ENCODE results near the gene RALGPS1. TPM values are rescaled to one million over a fixed set of nuclear protein-coding genes. Genes with fewer than 3 reads are reported as not detected.

The RALGPS1 gene
- polyA plus RNA-seq, 1 donor: 6.7 TPM

DNA sequence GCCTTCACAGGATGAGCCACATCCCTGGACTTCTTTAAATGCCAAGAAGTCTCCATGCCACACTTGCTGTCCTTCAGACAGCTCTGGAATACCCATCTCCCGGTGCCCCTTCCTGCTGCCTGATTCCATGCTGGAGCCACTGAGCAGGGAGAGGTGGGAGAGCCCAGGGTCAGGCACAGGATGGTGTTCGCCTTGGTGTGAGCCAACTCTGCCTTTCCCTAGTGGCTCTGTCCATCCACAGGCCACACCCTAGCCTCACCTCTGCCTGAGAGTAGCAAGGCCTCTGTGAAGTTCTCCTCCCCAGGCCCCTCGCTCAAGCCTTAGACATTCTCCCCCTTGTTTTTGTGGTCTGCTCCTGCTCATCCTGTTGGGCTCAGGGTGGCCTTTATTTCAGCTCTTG, 262.0 kb downstream of the RALGPS1 start:
- no peak for DNase-seq

DNA sequence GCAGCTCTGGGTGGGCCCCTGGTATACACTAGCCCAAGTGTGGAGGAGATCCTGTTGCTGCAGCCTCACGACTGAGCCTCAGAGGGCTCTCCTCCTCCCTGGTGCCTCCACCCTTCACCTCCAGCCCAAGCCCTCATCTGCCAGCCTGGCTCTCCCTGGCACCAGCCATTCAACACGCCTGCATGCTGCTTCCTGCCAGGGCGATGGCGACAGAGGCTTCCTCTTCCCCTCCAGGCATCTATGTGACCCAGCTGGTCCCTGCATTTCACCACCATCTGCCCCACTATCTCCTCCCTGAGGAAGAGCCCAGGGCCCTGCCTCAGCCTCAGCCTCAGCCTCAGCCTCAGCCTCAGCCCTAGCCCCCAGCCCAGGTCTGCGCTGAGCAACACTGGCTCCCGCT, 262.6 kb downstream of the RALGPS1 start:
- DNase-seq: no peak

DNA sequence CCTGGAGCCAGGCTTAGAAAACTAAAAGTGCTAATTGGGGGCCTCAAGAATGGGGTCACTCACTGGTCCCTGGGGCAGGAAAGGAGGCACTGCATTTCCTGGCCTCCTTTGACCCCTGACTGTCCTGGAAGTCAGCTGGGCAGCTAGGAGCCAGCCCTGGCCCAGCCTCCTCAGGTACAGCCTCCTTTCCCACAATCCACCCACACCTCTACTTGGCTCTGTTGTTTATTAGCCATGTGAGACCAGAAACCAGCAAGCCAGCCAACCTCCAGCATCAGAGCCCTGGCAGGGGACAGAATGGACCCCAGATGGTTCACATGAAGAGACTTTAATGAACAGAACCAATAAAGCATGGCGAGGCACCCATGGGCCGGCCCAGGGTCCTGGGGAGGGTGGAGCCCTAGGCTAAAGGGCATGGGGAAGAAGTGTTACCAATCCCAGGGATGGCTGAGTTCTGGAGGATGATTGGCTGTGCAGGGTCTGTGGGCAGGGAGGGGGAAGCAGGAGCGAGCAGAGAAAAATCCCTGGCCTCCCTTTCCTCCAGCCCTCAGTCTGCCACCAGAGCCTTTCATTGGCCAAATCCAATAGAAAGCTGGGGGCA, 263.2 kb downstream of the RALGPS1 start:
- no peak for DNase-seq

DNA sequence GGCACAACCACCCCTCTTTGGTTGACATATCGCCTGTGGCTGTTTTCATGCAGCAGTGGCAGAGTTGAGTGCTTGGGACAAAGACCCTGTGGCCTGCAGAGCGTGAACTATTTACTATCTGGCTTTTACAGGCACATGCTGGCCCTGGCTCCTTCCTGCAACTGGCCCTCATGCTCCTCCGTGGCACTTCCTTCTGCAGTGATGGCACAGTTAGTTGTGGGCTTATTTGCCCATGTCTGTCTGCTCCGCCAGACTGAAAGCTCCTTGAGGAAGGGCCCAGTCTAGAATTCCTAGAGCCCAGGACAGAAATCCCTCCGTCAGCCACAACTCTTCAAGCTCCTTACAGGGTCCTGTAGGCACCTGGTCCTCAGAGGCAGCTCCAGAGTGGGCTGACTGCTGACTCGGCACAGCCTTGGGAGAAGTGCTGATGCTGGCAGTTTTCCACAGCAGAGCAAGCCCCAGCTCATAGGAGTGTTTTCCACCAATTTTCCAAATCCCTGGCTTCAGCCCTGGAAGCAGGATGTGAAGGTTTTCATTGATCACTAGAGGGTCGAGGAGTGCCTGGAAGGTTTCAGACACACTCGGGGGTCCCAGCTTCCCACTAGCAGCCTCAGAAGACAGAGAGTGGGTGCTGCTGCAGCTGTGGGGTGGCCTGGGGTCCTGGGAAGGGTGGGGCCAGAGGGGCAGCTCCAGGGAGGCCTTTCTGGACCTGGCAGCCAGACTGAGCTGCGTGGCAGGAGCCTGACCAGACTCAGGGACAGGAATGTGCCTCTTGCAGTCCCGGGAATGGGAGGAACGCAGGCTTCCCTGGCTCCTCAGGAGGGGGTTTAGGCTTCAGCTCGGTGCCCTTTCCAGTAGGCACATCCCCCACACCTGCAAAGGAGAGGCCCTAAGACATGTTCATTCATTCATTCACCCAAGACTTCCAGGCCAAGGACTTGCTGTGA, 264.4 kb downstream of the RALGPS1 start:
- DNase-seq: no peak

DNA sequence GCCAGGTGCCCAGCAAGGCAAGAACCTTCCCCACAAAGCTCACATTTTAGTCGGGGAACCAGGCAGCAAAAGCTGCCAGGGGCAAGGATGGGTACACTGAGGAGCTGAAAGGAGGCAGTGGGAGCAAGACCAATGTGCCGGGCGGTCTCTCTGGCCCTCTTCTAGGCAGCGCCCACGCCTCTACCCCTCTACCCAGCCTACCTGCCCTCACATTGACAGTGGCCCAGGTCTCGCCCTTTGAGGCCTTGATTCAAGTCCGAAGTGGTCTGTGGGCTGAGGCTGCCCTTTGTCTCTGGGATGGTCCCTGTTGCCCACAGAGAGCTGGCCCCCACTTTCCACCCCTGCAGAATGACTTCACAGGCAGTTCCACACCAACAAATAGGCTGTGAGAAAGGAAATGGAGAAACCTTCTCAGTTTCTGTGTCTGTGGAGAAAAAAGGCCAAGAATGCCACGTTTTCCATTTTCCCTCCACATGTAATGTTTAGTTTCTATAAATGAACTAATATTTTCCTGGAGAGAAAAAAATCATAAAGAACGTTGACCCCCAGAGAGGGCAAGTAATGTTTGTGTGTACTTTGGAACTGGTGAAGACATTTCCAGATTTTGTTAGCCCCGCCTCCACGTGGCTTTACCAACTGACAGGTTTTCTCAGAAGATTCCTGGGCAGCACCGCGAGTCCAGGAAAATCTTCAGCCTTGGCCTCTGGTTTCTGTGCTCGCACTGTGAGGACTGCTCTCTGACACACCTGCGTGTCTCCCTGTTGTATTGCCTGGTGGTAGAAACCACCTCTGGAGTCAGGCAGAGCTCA, 265.3 kb downstream of the RALGPS1 start:
- peak; percentile 65 for DNase-seq

DNA sequence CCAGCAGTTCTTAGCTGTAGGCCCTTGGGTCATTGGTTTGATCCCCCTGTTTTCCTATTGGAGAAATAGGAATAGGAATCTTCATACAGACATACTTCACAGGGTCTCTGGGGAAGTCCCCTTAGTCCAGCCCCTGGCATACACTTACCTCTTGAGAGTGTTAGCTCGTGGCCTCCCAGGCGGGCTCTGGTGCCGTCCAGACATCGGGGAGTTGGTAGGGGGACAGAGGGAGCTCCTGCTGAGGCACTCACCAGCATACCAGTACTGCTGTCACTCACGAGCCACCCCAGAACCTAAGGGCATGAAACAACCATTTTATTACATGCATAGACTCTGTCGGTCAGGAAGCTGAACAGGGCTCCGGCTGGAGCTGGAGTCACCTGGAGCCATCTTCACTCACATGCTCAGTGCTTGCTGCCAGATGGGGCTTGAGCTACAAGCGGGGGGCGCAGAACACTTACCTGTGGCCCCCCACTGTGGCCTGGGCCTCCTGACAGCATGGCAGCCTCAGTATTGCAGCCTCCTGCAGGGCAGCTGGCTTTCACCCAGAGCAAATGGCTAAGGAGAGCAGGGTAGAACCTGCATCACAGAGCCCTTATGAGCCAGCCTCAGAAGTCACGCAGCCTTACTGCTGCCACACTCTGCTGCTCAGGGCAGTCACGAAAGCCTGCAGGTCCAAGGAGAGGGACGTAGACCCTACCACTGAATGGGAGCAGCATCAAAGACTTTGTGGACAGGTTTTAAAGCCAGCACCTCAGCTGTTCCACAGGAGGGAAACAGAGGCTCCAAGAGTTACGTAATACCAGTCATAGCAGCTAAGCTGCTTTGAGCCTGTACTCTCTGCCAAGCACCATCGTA, 266.1 kb downstream of the RALGPS1 start:
- DNase-seq: no peak

DNA sequence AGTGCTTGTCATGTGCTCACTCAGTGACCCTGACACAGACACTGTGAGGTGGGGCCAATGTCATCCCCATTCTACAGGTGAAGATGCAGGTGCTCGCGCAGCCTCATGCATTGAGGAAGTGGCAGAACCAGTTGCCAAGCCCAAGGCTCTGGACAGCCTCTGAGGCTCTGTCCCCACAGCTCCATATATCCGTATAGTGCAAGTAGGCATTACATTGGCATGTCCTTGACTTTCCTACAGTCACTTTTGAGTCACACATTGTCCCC, 266.7 kb downstream of the RALGPS1 start:
- no peak for DNase-seq

DNA sequence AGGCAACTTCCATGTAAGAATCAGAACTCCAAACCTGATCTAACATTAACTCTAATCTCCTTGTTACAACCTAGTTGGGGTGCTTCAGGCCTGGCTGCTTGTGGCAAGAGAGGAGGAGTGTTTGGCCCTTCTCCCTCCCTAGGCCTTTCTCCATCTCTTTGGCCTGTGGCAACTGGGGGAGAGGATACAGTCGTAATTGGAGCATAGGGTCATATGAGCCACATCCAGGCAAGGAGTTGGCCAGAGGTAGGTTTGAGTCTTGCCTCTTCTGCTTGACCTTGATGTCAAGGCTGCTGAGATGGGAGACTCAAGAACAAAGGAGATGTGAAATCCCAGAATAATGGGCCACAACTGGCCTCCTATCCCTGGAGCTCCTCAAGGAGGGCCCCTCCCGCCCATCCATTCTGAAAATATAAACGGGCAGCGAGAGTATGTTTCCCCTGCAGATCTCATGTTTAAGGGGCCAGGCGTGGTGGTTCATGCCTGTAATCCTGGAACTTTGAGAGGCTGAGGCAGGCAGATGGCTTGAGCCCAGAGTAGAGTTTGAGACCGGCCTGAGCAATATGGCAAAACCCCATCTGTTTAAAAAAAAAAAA, 267.1 kb downstream of the RALGPS1 start:
- DNase-seq: no peak

DNA sequence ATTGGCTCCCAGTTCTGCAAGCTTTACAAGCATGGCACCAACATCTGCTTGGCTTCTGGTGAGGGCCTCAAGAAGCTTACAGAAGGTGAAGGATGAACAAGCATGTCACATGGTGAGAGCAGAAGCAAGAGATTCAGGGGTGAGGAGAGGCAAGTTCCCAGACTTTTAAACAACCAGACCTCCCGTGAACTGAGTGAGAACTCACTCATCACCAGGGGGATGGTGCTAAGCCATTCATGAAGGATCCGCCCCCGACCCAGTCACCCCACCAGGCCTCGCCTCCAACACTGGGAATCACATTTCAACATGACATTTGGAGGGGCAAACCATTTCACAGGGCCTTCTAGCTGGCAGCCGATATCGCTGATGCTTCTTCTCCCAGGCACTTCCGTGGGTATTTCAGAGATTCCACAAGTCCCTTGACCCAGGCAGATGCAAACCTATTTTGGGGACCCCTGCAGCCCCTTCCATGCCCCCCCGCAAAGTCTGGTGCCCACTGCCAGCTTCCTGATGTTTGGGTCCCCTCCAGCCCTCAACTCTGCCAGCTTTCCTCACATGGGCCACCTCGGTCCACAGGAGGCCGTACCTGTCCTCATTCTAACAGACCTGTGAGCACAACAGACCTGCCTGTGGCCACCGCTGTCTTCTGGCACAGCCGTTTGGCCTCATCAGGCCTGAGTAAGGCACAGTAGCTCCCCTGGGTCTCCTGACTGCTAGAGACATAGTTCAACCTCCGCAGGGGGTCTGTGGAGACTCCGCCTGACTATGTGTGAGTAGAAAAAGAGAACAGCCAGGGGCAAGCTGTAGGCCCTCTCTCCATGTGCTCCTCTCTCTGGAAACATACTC, 268.5 kb downstream of the RALGPS1 start:
- DNase-seq: no peak

DNA sequence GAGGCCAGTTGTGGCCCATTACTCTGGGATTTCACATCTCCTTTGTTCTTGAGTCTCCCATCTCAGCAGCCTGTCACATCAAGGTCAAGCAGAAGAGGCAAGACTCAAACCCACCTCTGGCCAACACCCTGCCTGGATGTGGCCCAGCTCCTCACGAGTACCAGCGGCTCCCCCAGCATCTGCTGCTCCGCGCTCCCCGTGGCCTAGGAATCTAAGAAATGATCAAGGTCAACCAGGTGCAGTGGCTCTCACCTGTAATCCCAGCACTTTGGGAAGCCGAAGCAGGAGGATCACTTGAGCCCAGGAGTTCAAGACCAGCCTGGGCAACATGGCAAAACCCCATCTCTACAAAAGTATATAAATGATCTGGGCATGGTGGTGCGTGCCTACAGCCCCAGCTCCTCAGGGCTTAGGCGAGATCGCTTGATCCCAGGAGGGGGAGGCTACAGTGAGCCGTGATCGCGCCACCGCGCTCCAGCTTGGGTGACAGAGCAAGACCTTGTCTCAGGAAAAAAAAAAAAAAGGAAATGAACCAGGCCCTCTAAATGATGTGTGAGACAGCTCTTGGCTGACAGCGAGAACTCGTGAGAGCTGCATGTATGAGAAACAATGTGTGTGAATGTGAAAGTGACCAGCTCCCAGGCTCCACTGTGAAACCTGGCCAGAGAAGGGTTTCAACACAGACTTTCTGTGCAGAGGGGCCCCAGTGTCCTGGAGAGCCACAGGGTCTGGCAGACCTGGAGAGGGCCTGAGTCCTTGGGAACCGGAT, 269.4 kb downstream of the RALGPS1 start:
- peak; percentile 71 for DNase-seq

DNA sequence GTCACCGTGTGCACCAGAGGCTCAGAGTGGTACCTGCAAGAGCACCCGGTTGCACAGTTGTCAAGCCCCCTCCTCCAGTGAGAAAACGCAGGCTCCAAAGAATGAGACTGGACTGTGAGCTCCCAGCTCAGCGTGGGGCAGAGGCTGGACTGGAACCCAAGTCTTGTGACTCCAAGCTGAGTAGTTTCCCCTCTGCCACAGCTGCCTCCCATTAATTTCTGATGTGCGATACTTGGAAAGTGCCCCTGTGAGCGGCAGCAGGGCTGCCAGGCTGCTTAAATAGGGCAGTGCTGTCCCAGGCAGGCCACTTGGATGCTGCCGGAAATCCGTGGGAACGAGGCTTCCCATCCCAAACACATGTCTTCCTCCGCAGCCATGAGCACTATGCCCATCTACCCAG, 270.1 kb downstream of the RALGPS1 start:
- no peak for DNase-seq

DNA sequence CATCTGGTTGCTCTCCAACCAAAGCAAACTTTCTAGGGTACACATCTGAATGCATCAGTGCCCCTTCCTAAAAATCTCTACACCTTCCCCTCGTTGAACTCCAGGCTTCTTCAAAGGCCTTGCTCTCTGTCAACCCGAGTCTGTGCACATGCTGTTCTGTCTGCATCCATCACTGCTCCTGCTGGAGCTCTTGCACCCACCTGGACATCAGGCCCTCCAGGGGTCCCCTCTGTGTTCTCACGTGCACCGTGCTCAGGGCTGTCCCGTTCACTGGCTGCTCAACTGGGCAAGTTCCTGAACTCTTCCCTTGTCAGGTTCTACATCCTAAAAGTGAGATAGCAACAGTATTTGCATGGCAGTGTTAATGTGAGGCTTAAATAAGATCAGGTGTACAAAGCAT, 270.6 kb downstream of the RALGPS1 start:
- DNase-seq: no peak

DNA sequence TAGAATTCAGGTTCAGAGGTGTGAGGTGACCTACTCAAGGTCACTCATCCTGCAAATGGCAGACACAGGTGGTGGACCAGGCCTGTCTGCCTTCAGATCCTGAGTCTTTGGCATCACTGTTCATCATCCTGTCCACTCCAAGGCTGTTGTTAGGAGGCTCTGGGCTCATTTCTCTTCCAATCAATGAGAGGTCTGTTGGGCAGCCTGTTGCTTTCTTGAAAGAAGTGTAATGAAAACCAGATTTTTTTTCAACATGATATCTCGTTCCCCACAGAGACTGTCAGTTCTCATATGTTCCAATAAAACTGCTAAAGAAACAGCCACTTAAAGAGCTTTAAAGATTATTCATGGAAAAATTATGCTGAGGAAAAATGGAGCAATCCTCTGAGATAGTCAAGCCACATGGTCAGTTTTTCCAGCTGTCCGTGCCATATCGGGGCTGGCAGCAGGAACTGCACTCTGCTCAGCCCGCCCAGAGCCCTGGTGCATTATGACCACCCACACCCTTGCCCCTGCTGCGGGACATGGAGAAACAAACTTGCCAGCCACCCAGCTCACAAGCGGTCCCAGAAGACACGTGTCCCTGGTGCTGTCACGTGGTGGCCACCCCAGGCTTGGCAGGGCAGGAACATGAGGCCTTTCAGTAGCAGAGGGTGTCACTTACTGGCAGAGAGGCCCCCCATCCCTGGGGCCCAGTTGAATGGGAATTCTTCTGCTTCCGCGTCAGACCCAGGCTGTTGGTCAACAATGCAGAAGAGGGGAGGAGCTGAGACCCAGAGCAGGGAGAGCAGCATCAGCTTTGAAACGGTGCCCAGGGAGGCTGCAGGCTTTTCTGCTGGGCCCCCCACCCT, 271.6 kb downstream of the RALGPS1 start:
- DNase-seq: peak; percentile 94

DNA sequence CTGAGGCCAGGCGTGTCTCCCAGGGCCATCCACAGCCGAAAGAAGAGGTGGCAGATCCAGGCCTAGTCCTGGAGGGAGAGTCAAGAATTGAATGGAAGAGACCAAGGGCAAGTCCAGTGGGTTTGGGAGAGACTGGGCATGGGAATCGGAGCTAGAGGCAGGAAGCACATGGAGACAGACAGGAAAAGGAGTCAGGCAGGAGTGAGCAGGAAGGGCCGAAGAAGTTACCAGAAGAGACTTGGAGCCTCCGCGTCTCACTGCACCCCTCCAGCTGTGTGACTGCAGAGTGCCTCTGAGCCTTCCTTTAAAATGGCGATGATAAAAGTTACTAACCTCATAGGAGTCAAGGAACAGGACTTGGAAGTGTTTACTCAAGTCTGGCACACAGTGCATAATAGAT, 272.2 kb downstream of the RALGPS1 start:
- DNase-seq: no peak

DNA sequence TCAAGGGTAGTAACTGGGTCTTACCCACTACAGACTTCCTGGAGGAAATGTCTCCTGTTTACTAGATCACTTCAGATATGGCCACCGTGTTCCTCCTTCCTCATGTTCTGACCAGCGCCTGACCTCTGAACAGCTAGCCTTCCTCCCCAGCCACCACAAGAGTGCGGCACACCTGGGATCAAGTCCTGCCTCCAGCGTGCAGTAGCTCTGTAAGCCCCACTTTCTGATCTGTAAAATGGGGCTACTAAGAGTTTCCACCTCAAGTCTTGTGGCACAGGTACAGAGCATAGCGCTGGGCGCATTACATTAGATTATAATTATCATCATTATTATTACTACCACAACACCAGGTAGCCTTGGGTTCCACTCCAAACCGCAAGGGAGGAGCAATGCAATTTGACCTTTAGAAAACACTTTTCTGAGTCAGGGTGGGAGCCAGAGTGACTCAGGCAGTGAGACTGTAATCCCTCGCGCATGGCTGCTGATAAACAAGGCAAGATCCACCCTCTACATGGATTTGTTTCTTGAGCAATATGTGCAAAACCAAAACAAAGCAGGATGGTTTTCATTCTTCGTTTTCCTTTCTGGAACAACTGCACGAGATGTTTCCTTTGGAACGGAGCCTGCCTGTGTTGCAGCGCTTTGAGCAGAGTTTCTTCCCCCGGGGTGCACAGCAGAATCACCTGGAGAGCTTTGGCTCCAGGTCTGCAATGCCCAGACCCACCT, 272.8 kb downstream of the RALGPS1 start:
- DNase-seq: peak; percentile 83

DNA sequence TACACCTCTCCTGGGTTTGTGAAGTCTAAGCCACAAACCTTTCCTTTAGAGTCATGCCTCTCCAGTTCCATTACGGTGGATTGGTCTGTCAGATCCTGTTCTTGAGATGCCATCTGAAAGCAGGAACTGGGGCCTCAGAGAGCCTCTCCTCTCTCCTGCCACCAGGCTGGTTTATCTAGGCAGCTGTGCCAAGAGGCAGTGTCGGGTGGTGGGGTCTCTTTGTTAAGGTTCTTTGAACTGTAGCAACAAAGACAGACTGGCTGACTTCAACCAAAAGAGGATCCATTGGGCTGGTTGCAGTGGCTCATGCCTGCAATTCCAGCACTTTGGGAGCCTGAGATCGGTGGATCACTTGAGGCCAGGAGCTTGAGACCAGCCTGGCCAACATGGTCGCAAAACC, 273.8 kb downstream of the RALGPS1 start:
- no peak for DNase-seq

DNA sequence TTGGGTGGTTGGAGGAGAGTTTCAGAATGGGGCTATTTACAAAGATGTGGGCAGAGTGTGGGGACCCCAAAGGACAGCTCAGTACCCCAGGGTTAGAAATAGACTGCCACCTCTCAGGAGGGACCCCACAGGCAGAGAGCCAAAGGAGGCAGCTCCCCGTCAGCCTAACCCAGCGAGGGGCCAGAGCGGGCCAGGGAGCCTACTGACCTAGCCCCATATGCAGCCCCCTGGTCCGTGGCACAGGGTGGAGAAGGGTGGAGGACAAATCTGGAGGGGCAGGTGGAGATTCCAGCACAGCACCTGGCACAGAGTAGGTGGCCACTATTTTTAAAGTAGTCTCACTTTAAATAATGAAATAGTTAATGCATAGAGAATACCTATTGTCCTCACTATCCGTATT, 275.0 kb downstream of the RALGPS1 start:
- no peak for DNase-seq

DNA sequence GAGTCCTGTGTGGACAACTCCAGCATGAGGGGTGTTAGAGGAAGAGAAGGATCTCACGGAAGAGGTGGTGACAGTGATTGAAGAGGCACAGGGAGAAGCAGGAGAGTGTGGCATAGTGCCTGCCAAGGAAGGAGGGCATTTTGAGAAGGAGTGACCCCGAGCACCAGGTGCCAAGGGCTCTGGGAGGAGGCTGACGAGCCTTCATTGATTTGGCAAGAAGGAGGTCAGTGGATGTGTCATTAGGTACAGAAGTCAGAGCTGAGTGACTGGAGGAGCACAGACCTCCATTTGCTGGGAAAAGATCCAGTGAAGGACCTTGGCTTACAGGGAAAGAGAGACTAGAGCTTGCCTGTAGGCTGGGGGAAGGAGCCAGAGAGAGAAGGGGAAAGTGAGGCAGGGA, 278.2 kb downstream of the RALGPS1 start:
- DNase-seq: no peak

DNA sequence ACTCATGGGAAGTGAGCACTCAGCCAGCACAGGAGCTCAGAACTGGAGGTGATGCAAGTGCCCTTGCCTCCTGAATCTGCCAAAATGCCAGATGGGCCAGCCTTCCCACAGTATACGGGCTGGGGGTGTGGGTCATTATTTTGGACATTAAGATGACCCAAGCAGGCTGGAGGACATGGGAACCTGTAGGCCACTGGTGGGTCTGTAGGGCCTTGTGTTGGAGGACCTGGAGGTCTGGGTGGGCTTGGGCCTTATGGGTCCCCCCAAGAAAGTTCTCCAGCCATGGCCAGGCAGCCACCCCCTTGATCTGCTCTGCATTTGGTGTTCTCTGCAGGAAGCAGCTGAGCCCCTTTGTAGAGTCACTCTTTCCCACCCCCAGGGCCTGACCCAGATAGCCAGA, 278.9 kb downstream of the RALGPS1 start:
- DNase-seq: no peak

Data from hindlimb muscle (tissue), 1 donor.